Large intestine (tissue), 3 donors: ENCODE results near the gene NCOA5. TPM values are rescaled to one million over a fixed set of nuclear protein-coding genes. Genes with fewer than 3 reads are reported as not detected.
"Not testable (repeated sequence)": the region's sequence is repeated elsewhere in the genome, so short reads cannot be mapped to it uniquely, and the experiment has no call there.

Experiments used
- DNase-seq, 2 donors: peaks; one replicate each; pipeline versions ENCODE4 v3.0.0 to v3.0.0-alpha.2; 2013
- H3K27ac ChIP-seq: one replicate; pipeline ENCODE4 v1.5.1; 2013; ENCODE audit warnings: low read length
- H3K27me3 ChIP-seq: 2 replicates; pipeline ENCODE4 v1.6.1; 2013; ENCODE audit warnings: low read length; ENCODE audit not compliant: control insufficient read depth, insufficient read depth
- H3K36me3 ChIP-seq: 2 replicates; pipeline ENCODE4 v1.6.1; 2013; ENCODE audit warnings: low read length; ENCODE audit not compliant: control insufficient read depth, insufficient read depth
- H3K4me1 ChIP-seq: one replicate; pipeline ENCODE4 v1.6.1; 2013; ENCODE audit warnings: low read length; ENCODE audit not compliant: control insufficient read depth, insufficient read depth
- H3K4me3 ChIP-seq: one replicate; pipeline ENCODE4 v1.5.1; 2013; ENCODE audit warnings: low read length
- H3K9me3 ChIP-seq: one replicate; pipeline ENCODE4 v1.6.1; 2013; ENCODE audit warnings: mild to moderate bottlenecking, low read depth, low read length, moderate library complexity; ENCODE audit not compliant: control insufficient read depth
- WGBS: methylation state at CpG from one replicate; pipeline ENCODE4 v1.1.5; 2013; ENCODE audit warnings: low lambda C conversion rate; ENCODE audit not compliant: insufficient coverage; 5-methylcytosine and 5-hydroxymethylcytosine counted together
- polyA plus RNA-seq: library from polyadenylated mRNA; unstranded; fragments of 120-200 nt; gene quantifications from one replicate; pipeline ENCODE4 v1.2.1, GENCODE V29; 2013

The NCOA5 gene
- polyA plus RNA-seq, 1 donor: 38.9 TPM

DNA sequence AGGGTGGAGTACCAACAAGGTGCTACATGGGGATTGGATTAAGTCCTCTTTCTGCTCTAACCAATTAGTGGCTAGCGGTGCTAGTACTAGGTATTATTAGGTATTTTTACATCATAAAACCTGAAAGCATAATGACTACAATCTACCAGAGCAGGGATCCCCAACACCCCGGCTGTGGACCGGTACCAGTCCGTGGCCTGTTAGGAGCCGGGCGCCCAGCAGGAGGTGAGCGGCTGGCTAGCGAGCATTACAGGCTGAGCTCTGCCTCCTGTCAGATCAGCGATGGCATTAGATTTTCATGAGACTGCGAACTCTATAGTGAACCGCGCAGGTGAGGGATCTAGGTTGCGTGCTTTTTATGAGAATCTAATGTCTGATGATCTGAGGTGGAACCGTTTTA lies 19.2 kb upstream of the NCOA5 start:
- H3K36me3 ChIP-seq: no peaks in the 10 kb centered on the region
- H3K27me3 ChIP-seq: peaks cover 53% of the 10 kb centered on the region
- H3K27ac ChIP-seq: no peak overlapping the region
- 100% methylated on average over 1 of the region's 14 CpGs for WGBS
- H3K4me3 ChIP-seq: no peak overlapping the region
- no peak for DNase-seq
- no peaks in the 10 kb centered on the region for H3K4me1 ChIP-seq
- H3K9me3 ChIP-seq: no peaks in the 10 kb centered on the region

DNA sequence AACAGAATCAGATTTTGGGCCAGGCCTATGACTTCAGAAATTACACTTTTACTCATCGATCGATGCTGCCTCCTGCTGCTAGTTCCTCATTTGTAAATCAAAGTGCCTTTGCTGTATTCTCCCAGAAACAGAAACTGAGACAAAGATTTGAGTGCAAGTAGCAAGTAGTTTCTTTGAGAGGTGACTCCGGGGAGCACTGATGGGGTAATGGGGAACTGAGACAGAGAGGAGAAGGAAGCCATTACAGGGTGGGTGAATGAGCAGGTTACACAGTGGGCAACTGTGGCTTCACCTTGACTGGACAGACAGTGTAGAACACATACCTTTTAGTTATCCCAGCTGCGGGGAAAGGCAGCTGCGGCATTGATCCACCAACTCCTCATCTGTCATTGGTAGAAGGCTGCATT lies 18.7 kb upstream of the NCOA5 start:
- Histone ChIP-seq H3K27ac (no peak overlapping the region), H3K9me3 (no peaks in the 10 kb centered on the region), H3K27me3 (peaks cover 48% of the 10 kb centered on the region), H3K4me1 (no peaks in the 10 kb centered on the region), H3K4me3 (no peak overlapping the region), H3K36me3 (no peaks in the 10 kb centered on the region)
- no CpG with 5 or more reads among the region's 5 CpGs for WGBS
- DNase-seq: no peak

DNA sequence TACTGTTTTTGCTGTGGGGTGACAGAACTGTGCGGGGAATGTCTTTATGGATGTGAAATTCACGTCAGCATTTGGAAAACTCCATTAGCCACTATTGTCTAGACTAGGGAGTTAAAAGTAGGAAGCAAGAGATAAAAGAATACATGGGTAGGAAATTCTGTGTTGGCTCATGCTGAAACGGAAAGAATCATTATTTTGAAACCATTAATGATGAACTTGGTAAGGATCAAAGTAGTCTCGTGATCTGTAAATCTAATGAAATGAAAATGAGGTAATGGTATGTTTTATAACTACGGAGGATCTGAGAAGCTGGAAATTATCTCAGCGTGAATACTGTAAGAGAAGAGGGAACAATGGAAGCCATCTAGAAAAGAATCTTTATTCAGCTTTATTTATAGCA lies 17.3 kb upstream of the NCOA5 start:
- Histone ChIP-seq H3K27ac (no peak overlapping the region), H3K4me3 (no peak overlapping the region), H3K4me1 (no peaks in the 10 kb centered on the region), H3K9me3 (no peaks in the 10 kb centered on the region), H3K36me3 (no peaks in the 10 kb centered on the region), H3K27me3 (peaks cover 36% of the 10 kb centered on the region)
- no peak for DNase-seq
- WGBS: 74% methylated on average over 6 of the region's 6 CpGs

DNA sequence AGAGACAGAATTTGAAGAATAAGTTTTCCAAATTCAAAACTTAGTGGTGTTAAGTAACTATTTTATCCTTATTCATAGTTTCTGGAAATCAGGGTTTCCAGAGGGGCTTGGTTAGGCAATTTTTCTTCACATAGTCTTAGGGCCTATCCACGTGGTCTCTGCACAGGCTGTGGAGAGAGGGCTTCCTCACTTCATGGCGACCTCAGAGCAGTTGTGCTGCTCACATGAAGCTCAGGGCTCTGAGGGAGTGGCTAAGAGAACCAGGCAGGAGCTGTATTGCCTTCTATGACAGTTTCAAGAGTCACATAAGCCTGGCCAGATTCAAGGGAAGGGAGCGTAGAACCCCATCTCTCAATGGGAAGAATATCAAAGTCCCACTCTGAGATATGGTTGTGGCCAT lies 14.5 kb upstream of the NCOA5 start:
- WGBS: no CpG with 5 or more reads among the region's 3 CpGs
- no peaks in the 10 kb centered on the region for H3K9me3 ChIP-seq
- no peak overlapping the region for H3K27ac ChIP-seq
- H3K36me3 ChIP-seq: no peaks in the 10 kb centered on the region
- no peak overlapping the region for H3K4me3 ChIP-seq
- H3K27me3 ChIP-seq: peaks cover 44% of the 10 kb centered on the region
- no peak for DNase-seq
- H3K4me1 ChIP-seq: no peaks in the 10 kb centered on the region

DNA sequence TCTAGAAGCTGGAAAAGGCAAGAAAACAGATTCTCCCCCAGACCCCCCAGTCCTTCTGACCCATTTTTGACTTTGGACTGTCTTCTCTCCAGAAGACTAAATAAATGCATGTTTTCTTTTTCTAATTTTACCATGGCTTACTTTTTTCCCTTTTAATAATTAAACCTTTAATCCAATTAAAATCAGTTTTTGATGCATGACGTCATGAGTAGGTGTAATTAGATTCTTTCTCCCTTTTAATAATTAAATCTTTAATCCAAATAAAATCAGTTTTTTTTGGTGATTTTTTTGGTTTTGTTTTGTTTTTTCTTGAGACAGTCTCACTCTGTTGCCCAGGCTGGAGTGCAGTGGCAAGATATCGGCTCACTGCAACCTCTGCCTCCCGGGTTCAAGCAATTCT lies 13.2 kb upstream of the NCOA5 start:
- Histone ChIP-seq H3K27me3 (peaks cover 48% of the 10 kb centered on the region), H3K27ac (no peak overlapping the region), H3K36me3 (no peaks in the 10 kb centered on the region), H3K9me3 (no peaks in the 10 kb centered on the region), H3K4me1 (no peaks in the 10 kb centered on the region), H3K4me3 (no peak overlapping the region)
- WGBS: 100% methylated on average over 1 of the region's 3 CpGs
- no peak for DNase-seq

DNA sequence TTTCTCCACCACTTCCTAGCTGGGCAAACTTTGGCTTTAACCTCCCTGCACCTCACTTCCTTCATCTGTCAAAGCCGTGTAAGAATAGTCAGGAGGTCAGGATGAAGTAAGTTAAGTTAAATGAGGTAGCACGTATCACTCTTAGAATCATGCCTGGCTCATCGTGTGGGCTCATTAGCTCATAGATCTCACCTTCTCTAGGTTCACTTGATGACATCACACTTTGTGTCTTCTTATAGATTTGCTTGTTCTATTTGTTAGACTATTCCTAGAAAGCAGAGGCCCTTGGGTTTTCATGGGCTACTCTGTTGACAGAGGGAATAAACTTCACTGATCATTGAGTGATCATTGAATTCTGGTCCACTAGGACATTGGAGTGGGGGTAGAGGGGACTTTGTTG lies 12.2 kb upstream of the NCOA5 start:
- no CpG with 5 or more reads among the region's 3 CpGs for WGBS
- no peak overlapping the region for H3K4me3 ChIP-seq
- no peaks in the 10 kb centered on the region for H3K9me3 ChIP-seq
- no peak for DNase-seq
- no peak overlapping the region for H3K27ac ChIP-seq
- peaks cover 54% of the 10 kb centered on the region for H3K27me3 ChIP-seq
- H3K36me3 ChIP-seq: no peaks in the 10 kb centered on the region
- no peaks in the 10 kb centered on the region for H3K4me1 ChIP-seq

GRCh38 chr20:46100988-46101387 lies 11.2 kb upstream of the NCOA5 start:
- no peaks in the 10 kb centered on the region for H3K36me3 ChIP-seq
- no peak for DNase-seq
- no peak overlapping the region for H3K27ac ChIP-seq
- no CpG with 5 or more reads among the region's 5 CpGs for WGBS
- no peaks in the 10 kb centered on the region for H3K9me3 ChIP-seq
- peaks cover 51% of the 10 kb centered on the region for H3K27me3 ChIP-seq
- no peak overlapping the region for H3K4me3 ChIP-seq
- no peaks in the 10 kb centered on the region for H3K4me1 ChIP-seq

GRCh38 chr20:46100444-46100843 lies 10.7 kb upstream of the NCOA5 start:
- H3K36me3 ChIP-seq, DNase-seq, H3K27ac ChIP-seq, H3K4me1 ChIP-seq, H3K4me3 ChIP-seq, H3K9me3 ChIP-seq: not testable (repeated sequence)
- WGBS: no CpG with 5 or more reads among the region's 7 CpGs
- peaks cover 51% of the 10 kb centered on the region for H3K27me3 ChIP-seq

GRCh38 chr20:46099491-46100287 lies 9.9 kb upstream of the NCOA5 start:
- 89% methylated on average over 2 of the region's 48 CpGs for whole genome bisulfite sequencing
- Histone ChIP-seq H3K4me1 (no peaks in the 10 kb centered on the region), H3K4me3 (no peak overlapping the region), H3K36me3 (no peaks in the 10 kb centered on the region), H3K27me3 (peaks cover 43% of the 10 kb centered on the region), H3K9me3 (no peaks in the 10 kb centered on the region), H3K27ac (no peak overlapping the region)
- no peak for DNase-seq

- no peaks in the 10 kb centered on the region for H3K4me1 ChIP-seq
- 83% methylated on average over 1 of the region's 2 CpGs for WGBS
- H3K27ac ChIP-seq: no peak overlapping the region
- no peak overlapping the region for H3K4me3 ChIP-seq
- peaks cover 11% of the 10 kb centered on the region for H3K27me3 ChIP-seq
- no peak for DNase-seq
- H3K9me3 ChIP-seq: peaks cover 3% of the 10 kb centered on the region
- H3K36me3 ChIP-seq: no peaks in the 10 kb centered on the region
These were observed 3.8 kb upstream of the NCOA5 start for GRCh38 chr20:46093531-46093930.
